GM12878 (cell line): Measurements from ENCODE around the gene RCOR1. TPM values are rescaled to one million over a fixed set of nuclear protein-coding genes. Genes with fewer than 3 reads are reported as not detected.
A peak's percentile ranks its signal among the peaks of the same experiment; 100 is the strongest.

ENCODE experiments used
- ATAC-seq: fragments of 200-7000 bp; cut with Tn5 transposase; 3 replicates; pipeline ENCODE4 v1.9.1; 2020; ENCODE audit warnings: mild to moderate bottlenecking, moderate library complexity
- BruUV-seq: library from RNA; stranded (reverse); fragments of 400-500 nt; replicated peaks from 2 replicates; lab custom pipeline; 2021; lab: Mats Ljungman, UMichigan
- CTCF ChIA-PET: fragments of 300-600 bp; sonication (Branson Sonifier 250); formaldehyde crosslinking; extraction: SDS; loops from one replicate; lab custom pipeline; 2021; ENCODE audit warnings: inconsistent platforms; lab: Yijun Ruan, JAX
- POLR2A ChIA-PET: fragments of 350-600 bp; formaldehyde crosslinking; extraction: SDS; loops from one replicate; lab custom pipeline; 2021; ENCODE audit warnings: inconsistent platforms; lab: Charles Lee
- RAD21 ChIA-PET: fragments of 300-600 bp; sonication (Branson Sonifier 250); formaldehyde crosslinking; loops from one replicate; lab custom pipeline; 2023; ENCODE audit warnings: antibody characterized with exemption; ENCODE audit not compliant: unreplicated experiment; lab: Charles Lee
- SMC1A ChIA-PET: fragments of 300-600 bp; sonication (Branson Sonifier 250); formaldehyde crosslinking; loops from one replicate; lab custom pipeline; 2023; ENCODE audit not compliant: unreplicated experiment, uncharacterized antibody; lab: Charles Lee
- DNase-seq: peaks from one replicate; pipeline ENCODE4 v3.0.0-alpha.2; 2011; ENCODE audit warnings: low read depth, low spot score
- FAIRE-seq: peaks from 3 replicates; lab custom pipeline; 2011; peaks lifted over from hg19 to GRCh38; lab: Jason Lieb, UNC
- H2AFZ ChIP-seq: 2 replicates; pipeline ENCODE4 v1.6.0; 2011; ENCODE audit warnings: low read depth, low read length, control low read depth; ENCODE audit not compliant: control insufficient read depth
- H3K27ac ChIP-seq: 2 replicates; pipeline ENCODE4 v1.5.1; 2011; ENCODE audit warnings: control low read depth; ENCODE audit not compliant: control insufficient read depth, insufficient read depth
- H3K27me3 ChIP-seq, 2 experiments: replicated peaks in 1 of 2; 2 replicates each; pipeline versions ENCODE4 v1.6.0 to v1.6.1; 2011; ENCODE audit warnings: low read length in 1 of 2; ENCODE audit not compliant: control insufficient read depth in 2 of 2, insufficient read depth in 2 of 2
- H3K36me3 ChIP-seq, 2 experiments: 2 replicates each; pipeline ENCODE4 v1.5.1; 2011; ENCODE audit warnings: low read length in 1 of 2; ENCODE audit not compliant: control insufficient read depth in 2 of 2, insufficient read depth in 2 of 2
- H3K4me1 ChIP-seq: 2 replicates; pipeline ENCODE4 v1.6.1; 2011; ENCODE audit warnings: mild to moderate bottlenecking, low read length, moderate library complexity, mixed read lengths; ENCODE audit not compliant: control insufficient read depth, insufficient read depth
- H3K4me2 ChIP-seq: 2 replicates; pipeline ENCODE4 v1.6.0; 2011; ENCODE audit warnings: control low read depth; ENCODE audit not compliant: control insufficient read depth, insufficient read depth
- H3K4me3 ChIP-seq: fragments of 200-600 bp; sonication (generic); 2 replicates; pipeline ENCODE4 v1.5.1; 2016
- H3K79me2 ChIP-seq: 2 replicates; pipeline ENCODE4 v1.6.0; 2011; ENCODE audit warnings: low read length; ENCODE audit not compliant: control insufficient read depth, insufficient read depth
- H3K9ac ChIP-seq: 2 replicates; pipeline ENCODE4 v1.8.0; 2011; ENCODE audit warnings: low read length, control low read depth, mixed read lengths; ENCODE audit not compliant: control insufficient read depth, insufficient read depth
- H3K9me3 ChIP-seq: replicated peaks from 3 replicates; pipeline ENCODE4 v1.5.1; 2011; ENCODE audit warnings: mild to moderate bottlenecking, low read length; ENCODE audit not compliant: control insufficient read depth, insufficient read depth
- H4K20me1 ChIP-seq: 2 replicates; pipeline ENCODE4 v1.6.0; 2011; ENCODE audit not compliant: control insufficient read depth, insufficient read depth
- PML ChIP-seq: IDR thresholded peaks from 2 replicates; pipeline ENCODE4 v1.6.1; 2012; ENCODE audit warnings: low read length, inconsistent platforms
- SIN3A ChIP-seq: IDR thresholded peaks from 2 replicates; pipeline ENCODE4 v1.6.1; 2012; ENCODE audit warnings: low read depth, low read length, improper control_type of control experiment
- SREBF2 ChIP-seq: IDR thresholded peaks from 2 replicates; pipeline ENCODE4 v1.6.1; 2012; ENCODE audit warnings: mild to moderate bottlenecking, low read length
- ZNF687 ChIP-seq: fragments of 450-650 bp; IDR thresholded peaks from 2 replicates; pipeline ENCODE4 v1.6.1; 2017; ENCODE audit warnings: mild to moderate bottlenecking, moderate library complexity
- WGBS: methylation state at CpG from one replicate; pipeline ENCODE4 v1.1.6; 2016; ENCODE audit warnings: low lambda C conversion rate; ENCODE audit not compliant: insufficient replicate concordance, insufficient coverage; ENCODE audit errors: missing lambda C conversion rate; 5-methylcytosine and 5-hydroxymethylcytosine counted together
- in situ Hi-C: fragments of 300-500 bp; cut with MboI; formaldehyde crosslinking; loops from 9 replicates; pipeline ENCODE4 v1.14.3; 2018; ENCODE audit warnings: mixed read lengths
- intact Hi-C: fragments of 100-400 bp; cut with micrococcal nuclease; formaldehyde crosslinking; loops from one replicate; pipeline ENCODE4 v1.14.2; 2022; ENCODE audit not compliant: unreplicated experiment
- polyA plus RNA-seq, 11 experiments: library from polyadenylated mRNA; depleted of rRNA in 4 of 11; unstranded in 6 of 11; stranded (reverse) in 5 of 11; fragments of >200 nt; fragmentation: Nextera tagmentation in 4 of 11; fragmentation: Illumina TruSeq in 1 of 11; extraction: Ambion mirVana in 4 of 11; extraction: Trizol in 1 of 11; gene quantifications; 1 replicate in 1 of 11; 2 replicates in 10 of 11; pipeline versions ENCODE4 v1.2.1 to v1.2.3, GENCODE V29; 2011 to 2016; ENCODE audit warnings: inconsistent platforms in 2 of 11, missing spikeins in 2 of 11, low read depth in 1 of 11
- total RNA-seq, 4 experiments: library from RNA; depleted of rRNA in 3 of 4; stranded (reverse); fragments of >200 nt in 3 of 4; fragmentation: Illumina TruSeq in 1 of 4; extraction: Trizol in 1 of 4; gene quantifications; 2 replicates each; pipeline versions ENCODE4 v1.2.1 to v1.2.3, GENCODE V29; 2013 to 2021

Gene RCOR1
- total and polyA plus RNA-seq, 10 of the 15 experiments (the other 5 are each of a cell fraction or from before 2014, with no cell fraction given): 1.6 to 12.2 (median 4.4) TPM

- CTCF ChIA-PET: interaction anchor here (0.9 to 9.0 kb wide), 5 partner anchors 19 to 138 kb away, joined by 3 to 83 read pairs (median 6); no protein-coding TSS in a partner anchor
- no peak for FAIRE-seq
- POLR2A ChIA-PET: interaction anchor here (0.6 to 2.5 kb wide), 8 partner anchors 12 to 122 kb away, joined by 3 to 8 read pairs (median 5); no protein-coding TSS in a partner anchor
Measured at GRCh38 chr14:102779084-102779462, 186.6 kb downstream of the RCOR1 start.

More at GRCh38 chr14:102779084-102779462, 186.6 kb downstream of the RCOR1 start:
- ChIA-PET RAD21 (interaction anchor here (0.8 to 8.1 kb wide), 8 partner anchors 14 to 254 kb away, joined by 3 to 86 read pairs (median 4); no protein-coding TSS in a partner anchor), SMC1A (interaction anchor here (0.6 to 3.1 kb wide), 9 partner anchors 11 to 122 kb away, joined by 3 to 18 read pairs (median 4); no protein-coding TSS in a partner anchor)
- H3K4me3 ChIP-seq: peak overlapping the region; percentile 90
- TF ChIP-seq SREBF2 (no peak), ZNF687 (no peak), PML (0 out of 2 replicates have a peak, but pooled peaks have one; percentile 16), SIN3A (0 out of 2 replicates have a peak, but pooled peaks have one; percentile 55)
- no peaks in the 10 kb centered on the region; the same call in 1 of the 2 replicates for H4K20me1 ChIP-seq
- intact Hi-C loops (loop anchor here (5.0 to 10.0 kb wide), 3 partner anchors 123 to 254 kb away; no protein-coding TSS in a partner anchor), in situ Hi-C loops (no loop called here)
- 3% methylated on average over 4 of the region's 4 CpGs for WGBS
- H3K4me2 ChIP-seq: peak overlapping the region; percentile 92
- no TSS peak for BruUV-seq
- peaks cover 37% of the 10 kb centered on the region for H3K4me1 ChIP-seq
- H2AFZ ChIP-seq: no peak overlapping the region
- peak overlapping the region; percentile 98 for H3K27ac ChIP-seq
- H3K9ac ChIP-seq: peak overlapping the region; percentile 93
- peaks cover 0 to 10% of the 10 kb centered on the region in 2 experiments; a peak in 1 of 4 replicates for H3K36me3 ChIP-seq
- no peaks in the 10 kb centered on the region for H3K9me3 ChIP-seq
- H3K79me2 ChIP-seq: peaks cover 75% of the 10 kb centered on the region
- H3K27me3 ChIP-seq: no peaks in the 10 kb centered on the region
- DNase-seq (no peak), ATAC-seq (no peak)
